ENCODE results near the gene DNAJB11.

DNA sequence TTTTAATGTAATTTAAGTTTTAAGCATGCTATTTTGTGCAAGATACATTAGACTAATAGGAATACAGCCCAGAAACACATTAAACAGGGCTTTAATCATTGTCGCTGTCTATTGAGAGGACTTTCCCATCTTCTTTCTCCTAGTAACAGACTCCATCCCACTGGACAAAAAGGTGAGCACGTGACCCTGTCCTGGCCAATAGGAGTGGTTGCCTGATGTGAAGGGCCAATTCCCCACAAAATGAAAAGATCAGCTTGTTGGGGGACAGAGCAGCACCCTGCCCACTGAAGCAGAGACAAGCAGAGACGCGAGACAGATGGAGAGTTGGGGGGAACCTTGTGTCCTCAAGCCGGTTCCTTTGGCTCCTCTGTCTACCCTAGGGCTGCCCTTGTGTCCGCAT, 47.5 kb upstream of the DNAJB11 start:
- TF ChIP-seq EZH2phosphoT487 (IDR thresholded peaks at IDR 0.05; ENCODE audit: insufficient read depth, low read depth) (no peak), EZH2 (IDR thresholded peaks at IDR 0.05; ENCODE audit: insufficient read depth, poor library complexity, severe bottlenecking) (no peak)

Measured in GM23248 (cell line).